Fibroblast of peridontal ligament (primary cell): Measurements from ENCODE around the gene FTHL17.

Source experiments
- DNase-seq: peaks from one replicate; pipeline ENCODE4 v3.0.0-alpha.2; 2010; ENCODE audit errors: extremely low read depth

The FTHL17 gene

GRCh38 chrX:31071725-31072124 lies at the start of gene FTHL17:
FTHL17 (minus strand) TSS chrX:31072041; CDS start chrX:31071953, 88 bp downstream.
- DNase-seq: no peak

GRCh38 chrX:31117266-31117665 lies 45.4 kb upstream of the FTHL17 start:
- DNase-seq: peak; percentile 0

- no peak for DNase-seq
Measured at GRCh38 chrX:31115398-31115797, 43.6 kb upstream of the FTHL17 start.

- no peak for DNase-seq
Measured at GRCh38 chrX:31114858-31115257, 43.0 kb upstream of the FTHL17 start.

- no peak for DNase-seq
Measured at GRCh38 chrX:31112226-31112999, 40.6 kb upstream of the FTHL17 start.

GRCh38 chrX:31110657-31111056 lies 38.8 kb upstream of the FTHL17 start:
- no peak for DNase-seq

- DNase-seq: no peak
Measured at GRCh38 chrX:31099536-31100090, 27.8 kb upstream of the FTHL17 start.

GRCh38 chrX:31098079-31098478 lies 26.2 kb upstream of the FTHL17 start:
- DNase-seq: no peak

GRCh38 chrX:31093639-31093975 lies 21.8 kb upstream of the FTHL17 start:
- DNase-seq: no peak

- no peak for DNase-seq
Measured at GRCh38 chrX:31092970-31093638, 21.3 kb upstream of the FTHL17 start.

- no peak for DNase-seq
Measured at GRCh38 chrX:31092476-31092875, 20.6 kb upstream of the FTHL17 start.

GRCh38 chrX:31091819-31092218 lies 20.0 kb upstream of the FTHL17 start:
- no peak for DNase-seq

GRCh38 chrX:31074522-31074921 lies 2.7 kb upstream of the FTHL17 start:
- DNase-seq: no peak

- no peak for DNase-seq
Measured at GRCh38 chrX:31071262-31071661, 579 bp downstream of the FTHL17 start.

GRCh38 chrX:31070057-31070468 lies 1.8 kb downstream of the FTHL17 start:
- no peak for DNase-seq

- no peak for DNase-seq
Measured at GRCh38 chrX:31063114-31063513, 8.7 kb downstream of the FTHL17 start.

GRCh38 chrX:31061091-31061490 lies 10.8 kb downstream of the FTHL17 start:
- DNase-seq: no peak

GRCh38 chrX:31060016-31060415 lies 11.8 kb downstream of the FTHL17 start:
- DNase-seq: no peak

GRCh38 chrX:31058284-31058683 lies 13.6 kb downstream of the FTHL17 start:
- no peak for DNase-seq

- no peak for DNase-seq
Measured at GRCh38 chrX:31057691-31058090, 14.2 kb downstream of the FTHL17 start.

GRCh38 chrX:31057291-31057690 lies 14.6 kb downstream of the FTHL17 start:
- no peak for DNase-seq

- DNase-seq: no peak
Measured at GRCh38 chrX:31053621-31054020, 18.2 kb downstream of the FTHL17 start.

GRCh38 chrX:31039327-31039711 lies 32.5 kb downstream of the FTHL17 start:
- no peak for DNase-seq
